C1 segment of cervical spinal cord (tissue), 14 donors: ENCODE data around the gene SLC22A25.
"Not testable (repeated sequence)": the region's sequence is repeated elsewhere in the genome, so short reads cannot be mapped to it uniquely, and the experiment has no call there.

Experiments used
- DNase-seq, 14 donors: peaks; one replicate each; lab custom pipeline; 2025; lab: John Stamatoyannopoulos, UW

SLC22A25 gene

GRCh38 chr11:63243533-63243932, at the start of gene SLC22A25:
SLC22A25 (minus strand) TSS chr11:63243599; CDS start chr11:63229652, 13,947 bp downstream.
- no peak for DNase-seq

- DNase-seq, result no peak
These were observed 46.9 kb upstream of the SLC22A25 start for GRCh38 chr11:63290285-63290684.

DNA sequence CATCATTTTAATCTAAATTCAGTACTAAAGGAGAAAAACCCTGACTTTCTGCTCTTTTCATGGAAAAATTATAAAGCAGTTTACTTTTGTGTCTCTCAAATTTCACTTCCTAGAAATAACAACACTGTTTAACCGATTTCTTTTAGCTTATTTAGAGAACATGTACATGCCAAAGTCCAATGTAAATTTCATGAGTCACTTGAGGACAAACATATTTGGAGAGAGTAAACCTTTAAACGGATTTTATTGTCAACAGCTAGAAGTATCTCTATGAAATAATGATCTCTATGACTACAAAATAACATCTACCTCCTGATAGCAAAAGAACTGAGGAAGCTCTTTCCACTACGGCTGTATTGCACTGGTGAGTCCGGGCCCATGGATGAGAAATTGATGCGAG, 46.3 kb upstream of the SLC22A25 start:
- no peak for DNase-seq

- no peak for DNase-seq
These were observed 39.2 kb upstream of the SLC22A25 start for GRCh38 chr11:63282579-63282978.

- DNase-seq, result no peak
These were observed 37.5 kb upstream of the SLC22A25 start for GRCh38 chr11:63280920-63281319.

- DNase-seq, result no peak
These were observed 34.0 kb upstream of the SLC22A25 start for GRCh38 chr11:63277345-63277943.

DNA sequence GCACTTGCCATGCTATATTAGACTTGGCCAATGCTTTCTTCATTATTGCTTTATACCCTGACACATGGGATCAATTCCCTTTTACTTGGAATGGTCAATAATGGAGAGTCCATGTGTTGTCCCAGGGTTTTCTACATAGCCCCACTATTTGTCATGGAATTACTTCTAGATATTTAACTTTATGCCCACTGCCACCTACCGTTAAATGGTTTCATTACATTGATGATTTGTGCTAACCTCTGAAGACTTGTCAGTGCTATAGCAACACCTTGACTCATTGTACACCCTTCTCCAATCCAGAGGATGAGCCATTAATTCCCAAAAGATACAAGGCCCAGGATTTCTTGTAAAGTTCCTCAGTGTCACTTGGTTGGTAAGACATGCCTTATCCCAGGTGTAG, 31.4 kb upstream of the SLC22A25 start:
- DNase-seq, result no peak

DNA sequence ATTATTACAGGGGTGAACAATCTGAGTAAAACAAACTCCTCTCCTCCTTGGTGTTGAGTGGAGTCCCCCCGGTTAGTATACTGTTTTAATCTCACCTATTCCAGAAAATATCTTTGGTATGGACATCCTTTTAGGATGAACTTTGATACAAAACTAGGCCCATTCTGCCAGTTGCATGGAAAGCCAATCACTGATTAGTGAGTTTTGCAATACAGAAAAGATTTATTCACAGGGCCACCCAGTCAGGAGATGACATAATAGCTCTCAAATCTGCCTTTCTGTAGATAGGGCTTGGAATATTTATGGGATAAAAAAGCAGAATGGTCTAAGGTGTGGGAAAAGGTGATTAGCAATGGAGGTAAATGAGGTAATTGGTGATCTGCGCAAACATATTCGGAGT, 30.3 kb upstream of the SLC22A25 start:
- DNase-seq, result no peak

- no peak for DNase-seq
These were observed 19.1 kb upstream of the SLC22A25 start for GRCh38 chr11:63262547-63262946.

DNA sequence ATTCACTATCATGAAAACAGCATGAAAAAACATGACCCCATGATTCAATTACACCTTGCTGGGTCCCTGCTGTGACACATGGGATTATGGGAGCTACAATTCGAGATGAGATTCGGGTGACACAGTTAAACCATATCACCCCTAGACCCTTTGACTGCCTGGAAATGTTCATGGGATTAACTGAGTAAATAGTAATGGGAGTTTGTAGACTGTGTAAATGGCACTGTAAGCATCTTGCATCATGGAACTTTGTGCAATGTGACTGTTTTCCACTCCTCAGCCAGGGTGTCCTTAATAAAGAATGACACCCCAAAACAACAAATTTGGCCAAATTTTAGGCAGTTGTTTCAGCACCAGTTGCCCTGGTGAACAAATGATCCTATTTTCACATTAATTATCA, 7.9 kb upstream of the SLC22A25 start:
- no peak for DNase-seq

- no peak for DNase-seq
These were observed 7.0 kb upstream of the SLC22A25 start for GRCh38 chr11:63250162-63251050.

- DNase-seq, result no peak
These were observed 5.6 kb upstream of the SLC22A25 start for GRCh38 chr11:63248966-63249365.

- DNase-seq, result not testable (repeated sequence)
These were observed 4.0 kb upstream of the SLC22A25 start for GRCh38 chr11:63247237-63248002.

GRCh38 chr11:63246045-63246444, 2.6 kb upstream of the SLC22A25 start:
- DNase-seq, result no peak

GRCh38 chr11:63244862-63245261, 1.5 kb upstream of the SLC22A25 start:
- no peak for DNase-seq

DNA sequence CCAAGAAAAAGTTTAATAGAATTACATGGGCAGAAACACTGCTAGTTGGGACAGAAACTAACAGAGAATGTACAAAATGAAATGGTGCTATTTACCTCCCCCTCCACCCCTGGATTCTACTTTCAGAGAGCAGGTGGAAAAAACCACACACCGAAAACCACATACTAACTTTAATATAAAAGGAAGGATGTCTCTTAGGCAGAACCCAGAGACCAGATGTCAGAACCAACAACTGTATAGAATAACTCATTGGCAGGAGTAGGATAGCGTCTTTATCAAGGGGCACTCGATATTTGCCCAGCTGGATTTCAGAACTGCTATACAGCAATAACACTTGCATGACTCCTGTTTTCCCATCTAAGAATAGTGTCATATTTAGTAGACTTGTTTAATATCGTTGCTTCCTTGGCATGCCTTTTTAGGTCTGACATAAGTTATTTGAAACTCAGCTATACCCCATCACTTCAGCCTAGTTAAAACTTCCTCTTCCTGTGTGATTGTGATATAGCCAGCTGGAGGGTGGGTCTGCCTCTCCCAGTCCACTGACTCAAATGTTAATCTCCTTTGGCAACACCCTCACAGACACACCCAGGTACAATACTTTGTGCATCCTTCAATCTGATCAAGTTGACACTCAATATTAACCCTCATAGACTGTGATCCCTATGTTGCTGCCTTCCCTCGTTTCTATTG, 1.2 kb downstream of the SLC22A25 start:
- DNase-seq, result no peak

DNA sequence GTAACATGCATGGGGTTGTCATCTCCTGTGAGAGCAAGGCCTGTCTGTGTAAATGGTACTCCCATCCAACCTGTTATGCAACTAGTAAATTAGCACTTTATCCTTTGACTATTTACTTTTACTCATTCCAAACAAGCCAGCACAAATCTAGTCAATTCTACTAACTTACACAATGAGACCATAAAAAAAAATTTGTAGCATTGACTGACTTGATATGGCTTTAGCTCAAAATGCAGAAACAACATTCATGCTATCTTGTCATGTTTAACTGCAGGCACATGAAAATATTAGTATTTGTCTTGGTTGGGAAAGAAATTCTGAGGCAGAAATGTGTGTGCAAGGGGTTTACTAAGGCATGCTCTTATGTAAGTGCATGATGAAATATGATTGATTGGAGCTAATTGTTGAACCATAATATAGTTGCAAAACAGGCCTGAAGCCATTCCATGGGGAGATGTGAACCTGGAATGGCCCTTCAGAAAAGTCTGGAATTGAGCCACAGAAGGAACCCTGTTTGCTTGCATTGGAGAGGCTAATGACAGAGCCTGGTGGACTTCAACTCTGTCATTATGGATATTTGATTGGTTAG, 2.5 kb downstream of the SLC22A25 start:
- no peak for DNase-seq

- DNase-seq, result no peak
These were observed 3.3 kb downstream of the SLC22A25 start for GRCh38 chr11:63240098-63240497.

- DNase-seq, result no peak
These were observed 4.1 kb downstream of the SLC22A25 start for GRCh38 chr11:63239254-63239653.

DNA sequence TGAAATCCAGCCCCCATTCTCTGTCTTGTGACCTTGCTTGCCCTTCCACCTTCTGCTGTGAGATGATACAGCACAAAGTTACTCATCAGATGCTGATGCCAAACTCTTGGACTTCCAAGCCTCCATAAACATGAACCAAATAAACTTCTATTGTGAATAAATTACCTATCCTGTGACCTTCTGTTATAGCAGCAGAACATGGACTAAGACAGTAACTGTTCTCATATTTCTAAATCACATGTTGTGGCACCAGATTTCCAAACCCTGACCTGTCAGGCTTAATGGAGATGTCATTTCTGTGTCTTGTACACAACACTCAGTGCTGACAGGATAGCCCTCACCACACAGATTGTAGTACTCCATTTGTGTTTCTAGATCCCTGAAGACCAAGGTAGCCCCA, 6.0 kb downstream of the SLC22A25 start:
- no peak for DNase-seq
